LNCAP (cell line): Measurements from ENCODE around the gene ANKH.

Experiments used
- TF ChIP-seq, protein P1 (sequence below): fragments of 450-650 bp; IDR thresholded peaks from 2 replicates; pipeline ENCODE4 v1.5.1; 2017; ENCODE audit warnings: mild to moderate bottlenecking

Gene ANKH

GRCh38 chr5:14663734-14664269 lies 207.8 kb downstream of the ANKH start:
- TF ChIP-seq, protein P1, sequence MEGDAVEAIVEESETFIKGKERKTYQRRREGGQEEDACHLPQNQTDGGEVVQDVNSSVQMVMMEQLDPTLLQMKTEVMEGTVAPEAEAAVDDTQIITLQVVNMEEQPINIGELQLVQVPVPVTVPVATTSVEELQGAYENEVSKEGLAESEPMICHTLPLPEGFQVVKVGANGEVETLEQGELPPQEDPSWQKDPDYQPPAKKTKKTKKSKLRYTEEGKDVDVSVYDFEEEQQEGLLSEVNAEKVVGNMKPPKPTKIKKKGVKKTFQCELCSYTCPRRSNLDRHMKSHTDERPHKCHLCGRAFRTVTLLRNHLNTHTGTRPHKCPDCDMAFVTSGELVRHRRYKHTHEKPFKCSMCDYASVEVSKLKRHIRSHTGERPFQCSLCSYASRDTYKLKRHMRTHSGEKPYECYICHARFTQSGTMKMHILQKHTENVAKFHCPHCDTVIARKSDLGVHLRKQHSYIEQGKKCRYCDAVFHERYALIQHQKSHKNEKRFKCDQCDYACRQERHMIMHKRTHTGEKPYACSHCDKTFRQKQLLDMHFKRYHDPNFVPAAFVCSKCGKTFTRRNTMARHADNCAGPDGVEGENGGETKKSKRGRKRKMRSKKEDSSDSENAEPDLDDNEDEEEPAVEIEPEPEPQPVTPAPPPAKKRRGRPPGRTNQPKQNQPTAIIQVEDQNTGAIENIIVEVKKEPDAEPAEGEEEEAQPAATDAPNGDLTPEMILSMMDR: no peak

GRCh38 chr5:14662721-14663260 lies 208.8 kb downstream of the ANKH start:
- TF ChIP-seq, protein P1: no peak

- TF ChIP-seq, protein P1: no peak
Measured at GRCh38 chr5:14660833-14661232, 210.7 kb downstream of the ANKH start.

DNA sequence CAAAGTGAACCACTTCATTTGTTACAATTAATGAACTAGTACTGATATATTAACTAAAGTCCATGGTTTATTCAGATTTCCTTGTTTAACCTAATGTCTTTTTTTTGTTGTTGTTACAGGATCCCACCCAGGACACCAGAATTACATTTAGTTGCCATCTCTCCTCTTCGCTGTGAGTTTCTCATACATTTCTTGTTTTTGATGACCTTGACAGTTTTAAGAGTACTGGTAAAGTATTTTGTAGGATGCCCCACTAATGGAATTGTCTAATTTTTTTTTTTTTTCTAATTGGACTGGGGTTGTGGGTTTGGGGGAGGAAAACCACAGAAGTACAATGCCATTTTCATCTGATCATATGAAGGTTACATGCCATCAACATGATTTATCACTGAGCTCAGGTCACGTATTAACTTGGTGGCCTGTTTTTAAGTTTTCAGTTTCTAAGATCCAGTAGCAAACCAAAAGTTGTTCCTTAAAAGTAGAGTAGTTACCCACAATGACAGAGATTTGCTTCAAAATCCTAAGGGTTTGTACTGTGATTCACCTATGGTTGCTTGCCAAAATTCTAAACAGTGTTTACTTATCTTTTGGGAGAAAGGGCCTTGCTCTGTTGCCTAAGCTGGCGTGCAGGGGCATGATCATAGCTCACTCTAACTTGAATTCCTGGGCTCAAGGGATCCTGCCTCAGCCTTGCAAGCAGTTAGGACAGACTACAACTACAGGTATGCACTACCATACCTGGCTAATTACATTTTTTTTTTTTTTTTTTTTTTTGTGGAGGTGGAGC lies 211.6 kb downstream of the ANKH start:
- TF ChIP-seq, protein P1: no peak

DNA sequence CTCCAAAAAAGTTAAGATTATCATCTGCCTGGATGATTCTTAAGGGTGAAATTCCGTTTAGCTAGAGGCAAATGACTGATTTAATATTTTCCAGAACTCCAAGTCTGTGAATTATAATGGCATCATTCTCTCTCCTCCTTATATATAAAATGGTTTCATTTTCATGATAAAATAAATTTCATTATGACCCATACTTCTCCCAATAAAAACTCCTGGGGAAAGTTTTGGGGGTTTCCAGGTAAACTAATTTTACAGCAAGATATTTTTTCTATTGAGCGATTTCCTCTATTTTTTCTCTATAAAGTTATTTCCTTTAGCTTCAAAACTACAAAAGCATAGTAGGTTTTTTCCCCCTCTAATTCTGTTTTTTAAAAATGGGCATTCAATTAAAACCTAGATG lies 214.7 kb downstream of the ANKH start:
- TF ChIP-seq, protein P1: no peak

DNA sequence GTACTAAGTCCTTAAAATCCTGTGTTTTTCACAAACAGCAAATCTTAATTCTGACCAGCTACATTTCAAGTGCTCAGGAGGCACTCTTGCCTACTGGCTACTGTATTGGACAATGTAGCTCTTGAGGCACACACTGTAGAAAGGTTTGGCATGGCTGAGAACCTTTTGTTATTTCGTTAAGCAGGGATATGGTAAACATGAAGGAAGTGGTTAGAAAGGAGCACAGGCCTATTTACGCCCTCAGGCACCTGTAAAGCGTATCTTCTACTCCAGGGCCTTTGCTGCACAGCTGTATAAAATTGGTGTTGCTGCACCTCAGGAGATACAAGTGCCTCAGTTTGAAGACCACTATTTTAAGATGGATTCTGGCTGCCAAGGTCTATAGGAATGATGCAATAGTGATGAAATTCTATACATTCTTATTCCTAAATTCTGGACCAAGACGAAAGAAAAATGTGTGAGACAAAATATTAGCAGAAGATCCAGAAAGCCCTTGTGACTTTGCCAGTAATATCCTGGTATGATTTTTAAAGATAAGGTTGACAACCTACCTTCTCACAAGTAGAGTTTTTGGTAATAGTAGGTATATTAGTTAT lies 216.3 kb downstream of the ANKH start:
- TF ChIP-seq, protein P1: no peak
